ENCODE results near the gene GRPR.
"Not testable (repeated sequence)": the region's sequence is repeated elsewhere in the genome, so short reads cannot be mapped to it uniquely, and the experiment has no call there.

GRPR gene

GRCh38 chrX:16137416-16138107, 14.2 kb downstream of the GRPR start:
- Histone ChIP-seq H3K9me3 (ENCODE audit: control insufficient read depth, insufficient read depth, low read length) (no peaks in the 10 kb centered on the region), H3K27ac (ENCODE audit: low read depth, low read length) (no peak overlapping the region), H3K9ac (ENCODE audit: low read depth, low read length) (no peak overlapping the region), H3K36me3 (ENCODE audit: control insufficient read depth, insufficient read depth, low read length) (peaks cover 82% of the 10 kb centered on the region), H3K4me3 (ENCODE audit: low read depth, low read length) (no peak overlapping the region), H3K27me3 (ENCODE audit: control insufficient read depth, insufficient read depth, low read length) (no peaks in the 10 kb centered on the region), H3K4me1 (ENCODE audit: control insufficient read depth, insufficient read depth, low read length) (peaks cover 65% of the 10 kb centered on the region)

- Histone ChIP-seq H3K4me1 (ENCODE audit: control insufficient read depth, insufficient read depth, low read length) (peaks cover 64% of the 10 kb centered on the region), H3K36me3 (ENCODE audit: control insufficient read depth, insufficient read depth, low read length) (peaks cover 84% of the 10 kb centered on the region), H3K9me3 (ENCODE audit: control insufficient read depth, insufficient read depth, low read length) (no peaks in the 10 kb centered on the region), H3K27ac (ENCODE audit: low read depth, low read length) (no peak overlapping the region), H3K27me3 (ENCODE audit: control insufficient read depth, insufficient read depth, low read length) (no peaks in the 10 kb centered on the region), H3K4me3 (ENCODE audit: low read depth, low read length) (no peak overlapping the region), H3K9ac (ENCODE audit: low read depth, low read length) (no peak overlapping the region)
Measured at GRCh38 chrX:16138108-16138427, 14.7 kb downstream of the GRPR start.

- no peak overlapping the region for H3K27ac ChIP-seq (ENCODE audit: low read depth, low read length)
- peaks cover 85% of the 10 kb centered on the region for H3K36me3 ChIP-seq (ENCODE audit: control insufficient read depth, insufficient read depth, low read length)
- H3K4me1 ChIP-seq (ENCODE audit: control insufficient read depth, insufficient read depth, low read length): peaks cover 41% of the 10 kb centered on the region
- H3K27me3 ChIP-seq (ENCODE audit: control insufficient read depth, insufficient read depth, low read length): no peaks in the 10 kb centered on the region
- no peaks in the 10 kb centered on the region for H3K9me3 ChIP-seq (ENCODE audit: control insufficient read depth, insufficient read depth, low read length)
- no peak overlapping the region for H3K9ac ChIP-seq (ENCODE audit: low read depth, low read length)
- no peak overlapping the region for H3K4me3 ChIP-seq (ENCODE audit: low read depth, low read length)
Measured at GRCh38 chrX:16140448-16140847, 17.1 kb downstream of the GRPR start.

GRCh38 chrX:16140983-16141382, 17.6 kb downstream of the GRPR start:
- peaks cover 85% of the 10 kb centered on the region for H3K36me3 ChIP-seq (ENCODE audit: control insufficient read depth, insufficient read depth, low read length)
- no peak overlapping the region for H3K27ac ChIP-seq (ENCODE audit: low read depth, low read length)
- no peak overlapping the region for H3K4me3 ChIP-seq (ENCODE audit: low read depth, low read length)

GRCh38 chrX:16141422-16142245, 18.3 kb downstream of the GRPR start:
- Histone ChIP-seq H3K27ac (ENCODE audit: low read depth, low read length) (no peak overlapping the region), H3K9ac (ENCODE audit: low read depth, low read length) (no peak overlapping the region), H3K27me3 (ENCODE audit: control insufficient read depth, insufficient read depth, low read length) (no peaks in the 10 kb centered on the region), H3K36me3 (ENCODE audit: control insufficient read depth, insufficient read depth, low read length) (peaks cover 85% of the 10 kb centered on the region), H3K4me1 (ENCODE audit: control insufficient read depth, insufficient read depth, low read length) (peaks cover 30% of the 10 kb centered on the region), H3K9me3 (ENCODE audit: control insufficient read depth, insufficient read depth, low read length) (no peaks in the 10 kb centered on the region), H3K4me3 (ENCODE audit: low read depth, low read length) (no peak overlapping the region)

More at GRCh38 chrX:16140983-16141382, 17.6 kb downstream of the GRPR start:
- Histone ChIP-seq H3K27me3 (ENCODE audit: control insufficient read depth, insufficient read depth, low read length) (no peaks in the 10 kb centered on the region), H3K9ac (ENCODE audit: low read depth, low read length) (no peak overlapping the region), H3K9me3 (ENCODE audit: control insufficient read depth, insufficient read depth, low read length) (no peaks in the 10 kb centered on the region), H3K4me1 (ENCODE audit: control insufficient read depth, insufficient read depth, low read length) (peaks cover 36% of the 10 kb centered on the region)

- peaks cover 24% of the 10 kb centered on the region for H3K4me1 ChIP-seq (ENCODE audit: control insufficient read depth, insufficient read depth, low read length)
- no peak overlapping the region for H3K27ac ChIP-seq (ENCODE audit: low read depth, low read length)
- H3K36me3 ChIP-seq (ENCODE audit: control insufficient read depth, insufficient read depth, low read length): peaks cover 85% of the 10 kb centered on the region
- H3K4me3 ChIP-seq (ENCODE audit: low read depth, low read length): no peak overlapping the region
- H3K9ac ChIP-seq (ENCODE audit: low read depth, low read length): no peak overlapping the region
- H3K27me3 ChIP-seq (ENCODE audit: control insufficient read depth, insufficient read depth, low read length): no peaks in the 10 kb centered on the region
- H3K9me3 ChIP-seq (ENCODE audit: control insufficient read depth, insufficient read depth, low read length): no peaks in the 10 kb centered on the region
Measured at GRCh38 chrX:16142246-16142558, 18.8 kb downstream of the GRPR start.

- no peak overlapping the region for H3K4me3 ChIP-seq (ENCODE audit: low read depth, low read length)
- H3K36me3 ChIP-seq (ENCODE audit: control insufficient read depth, insufficient read depth, low read length): peaks cover 92% of the 10 kb centered on the region
- H3K27ac ChIP-seq (ENCODE audit: low read depth, low read length): no peak overlapping the region
- H3K9ac ChIP-seq (ENCODE audit: low read depth, low read length): no peak overlapping the region
- H3K9me3 ChIP-seq (ENCODE audit: control insufficient read depth, insufficient read depth, low read length): no peaks in the 10 kb centered on the region
- H3K27me3 ChIP-seq (ENCODE audit: control insufficient read depth, insufficient read depth, low read length): no peaks in the 10 kb centered on the region
- H3K4me1 ChIP-seq (ENCODE audit: control insufficient read depth, insufficient read depth, low read length): peaks cover 16% of the 10 kb centered on the region
Measured at GRCh38 chrX:16143968-16144367, 20.6 kb downstream of the GRPR start.

- Histone ChIP-seq H3K36me3 (ENCODE audit: control insufficient read depth, insufficient read depth, low read length) (peaks cover 97% of the 10 kb centered on the region), H3K9ac (ENCODE audit: low read depth, low read length) (no peak overlapping the region), H3K9me3 (ENCODE audit: control insufficient read depth, insufficient read depth, low read length) (no peaks in the 10 kb centered on the region), H3K27me3 (ENCODE audit: control insufficient read depth, insufficient read depth, low read length) (no peaks in the 10 kb centered on the region), H3K27ac (ENCODE audit: low read depth, low read length) (no peak overlapping the region), H3K4me3 (ENCODE audit: low read depth, low read length) (no peak overlapping the region), H3K4me1 (ENCODE audit: control insufficient read depth, insufficient read depth, low read length) (peaks cover 18% of the 10 kb centered on the region)
Measured at GRCh38 chrX:16144420-16144819, 21.1 kb downstream of the GRPR start.

GRCh38 chrX:16145093-16145492, 21.7 kb downstream of the GRPR start:
- not testable (repeated sequence) for H3K27ac ChIP-seq (ENCODE audit: low read depth, low read length); H3K27me3 ChIP-seq (ENCODE audit: control insufficient read depth, insufficient read depth, low read length); H3K4me3 ChIP-seq (ENCODE audit: low read depth, low read length); H3K9me3 ChIP-seq (ENCODE audit: control insufficient read depth, insufficient read depth, low read length); H3K9ac ChIP-seq (ENCODE audit: low read depth, low read length)
- H3K36me3 ChIP-seq (ENCODE audit: control insufficient read depth, insufficient read depth, low read length): peaks cover 97% of the 10 kb centered on the region
- peaks cover 13% of the 10 kb centered on the region for H3K4me1 ChIP-seq (ENCODE audit: control insufficient read depth, insufficient read depth, low read length)

- no peak overlapping the region for H3K4me3 ChIP-seq (ENCODE audit: low read depth, low read length)
- peaks cover 13% of the 10 kb centered on the region for H3K4me1 ChIP-seq (ENCODE audit: control insufficient read depth, insufficient read depth, low read length)
- H3K36me3 ChIP-seq (ENCODE audit: control insufficient read depth, insufficient read depth, low read length): peaks cover 97% of the 10 kb centered on the region
- no peak overlapping the region for H3K9ac ChIP-seq (ENCODE audit: low read depth, low read length)
- H3K27me3 ChIP-seq (ENCODE audit: control insufficient read depth, insufficient read depth, low read length): no peaks in the 10 kb centered on the region
- H3K27ac ChIP-seq (ENCODE audit: low read depth, low read length): no peak overlapping the region
- no peaks in the 10 kb centered on the region for H3K9me3 ChIP-seq (ENCODE audit: control insufficient read depth, insufficient read depth, low read length)
Measured at GRCh38 chrX:16145656-16146055, 22.3 kb downstream of the GRPR start.

- Histone ChIP-seq H3K27me3 (ENCODE audit: control insufficient read depth, insufficient read depth, low read length) (no peaks in the 10 kb centered on the region), H3K36me3 (ENCODE audit: control insufficient read depth, insufficient read depth, low read length) (peaks cover 99% of the 10 kb centered on the region), H3K9ac (ENCODE audit: low read depth, low read length) (no peak overlapping the region), H3K4me3 (ENCODE audit: low read depth, low read length) (no peak overlapping the region), H3K4me1 (ENCODE audit: control insufficient read depth, insufficient read depth, low read length) (peaks cover 13% of the 10 kb centered on the region), H3K9me3 (ENCODE audit: control insufficient read depth, insufficient read depth, low read length) (no peaks in the 10 kb centered on the region), H3K27ac (ENCODE audit: low read depth, low read length) (no peak overlapping the region)
Measured at GRCh38 chrX:16148896-16149295, 25.5 kb downstream of the GRPR start.

Data from HUES48 (cell line).